HepG2 (cell line): Measurements from ENCODE around the gene ATP1A1. TPM values are rescaled to one million over a fixed set of nuclear protein-coding genes. Genes with fewer than 3 reads are reported as not detected.
A peak's percentile ranks its signal among the peaks of the same experiment; 100 is the strongest.

Experiments used
- CBX5 ChIP-seq: sonication (generic); formaldehyde crosslinking; IDR thresholded peaks from 2 replicates; pipeline ENCODE4 v1.4.0; 2020; ENCODE audit warnings: missing genetic modification reagents, borderline replicate concordance
- HCFC1 ChIP-seq: fragments of 150-350 bp; IDR thresholded peaks from 2 replicates; pipeline ENCODE4 v1.6.1; 2014; ENCODE audit warnings: low read depth, low read length
- KLF11 ChIP-seq: IDR thresholded peaks from 2 replicates; pipeline ENCODE4 v1.6.1; 2016; ENCODE audit warnings: missing compliant biosample characterization
- MAF1 ChIP-seq: sonication (generic); formaldehyde crosslinking; IDR thresholded peaks from 2 replicates; pipeline ENCODE4 v1.5.0; 2020; ENCODE audit warnings: missing genetic modification reagents, borderline replicate concordance
- MAZ ChIP-seq, 2 experiments: sonication (generic) in 1 of 2; formaldehyde crosslinking in 1 of 2; IDR thresholded peaks; 2 replicates each; pipeline versions ENCODE4 v1.5.0 to v1.6.1; 2012 to 2020; ENCODE audit warnings: low read depth in 2 of 2, mild to moderate bottlenecking in 2 of 2, borderline replicate concordance in 1 of 2, improper control_type of control experiment in 1 of 2, low read length in 1 of 2, missing genetic modification reagents in 1 of 2, moderate library complexity in 1 of 2
- MIER3 ChIP-seq: IDR thresholded peaks from 2 replicates; pipeline ENCODE4 v1.6.1; 2016; ENCODE audit warnings: missing compliant biosample characterization, borderline replicate concordance
- MTA1 ChIP-seq: sonication (generic); formaldehyde crosslinking; IDR thresholded peaks from 2 replicates; pipeline ENCODE4 v1.4.0; 2020; ENCODE audit warnings: missing genetic modification reagents, mild to moderate bottlenecking, borderline replicate concordance
- MTF2 ChIP-seq: sonication (generic); formaldehyde crosslinking; IDR thresholded peaks from 2 replicates; pipeline ENCODE4 v1.5.0; 2020; ENCODE audit warnings: missing genetic modification reagents, borderline replicate concordance
- NCOA1 ChIP-seq: sonication (generic); formaldehyde crosslinking; IDR thresholded peaks from 2 replicates; pipeline ENCODE4 v1.9.0; 2021; ENCODE audit warnings: missing genetic modification reagents
- NFIC ChIP-seq: IDR thresholded peaks from 2 replicates; pipeline ENCODE4 v1.6.1; 2012; ENCODE audit warnings: mild to moderate bottlenecking, low read length, inconsistent platforms
- ONECUT2 ChIP-seq: sonication (generic); formaldehyde crosslinking; IDR thresholded peaks from 2 replicates; pipeline ENCODE4 v1.4.0; 2020; ENCODE audit warnings: missing genetic modification reagents
- PAF1 ChIP-seq: IDR thresholded peaks from 2 replicates; pipeline ENCODE4 v1.6.1; 2016; ENCODE audit warnings: missing genetic modification reagents, missing compliant biosample characterization
- PHF21A ChIP-seq: sonication (generic); formaldehyde crosslinking; IDR thresholded peaks from 2 replicates; pipeline ENCODE4 v1.5.0; 2020; ENCODE audit warnings: mild to moderate bottlenecking, missing genetic modification reagents
- PHF5A ChIP-seq: IDR thresholded peaks from one replicate; pipeline ENCODE4 v1.6.1; 2018; ENCODE audit warnings: low read depth, missing genetic modification reagents; ENCODE audit not compliant: unreplicated experiment
- PPARG ChIP-seq: conservative IDR thresholded peaks from 2 replicates; pipeline ENCODE4 v1.6.1; 2016; ENCODE audit warnings: missing biosample characterization, missing genetic modification reagents
- RARG ChIP-seq: sonication (generic); formaldehyde crosslinking; IDR thresholded peaks from 2 replicates; pipeline ENCODE4 v1.4.0; 2020; ENCODE audit warnings: low read depth, mild to moderate bottlenecking, missing genetic modification reagents
- REPIN1 ChIP-seq: sonication (generic); formaldehyde crosslinking; IDR thresholded peaks from 2 replicates; pipeline ENCODE4 v1.8.0; 2022; ENCODE audit warnings: missing genetic modification reagents, low read depth, mild to moderate bottlenecking, borderline replicate concordance
- RFX5 ChIP-seq: IDR thresholded peaks from 2 replicates; pipeline ENCODE4 v1.6.1; 2011; ENCODE audit warnings: low read depth, low read length, improper control_type of control experiment
- SRF ChIP-seq: IDR thresholded peaks from 2 replicates; pipeline ENCODE4 v1.6.1; 2011; ENCODE audit warnings: mild to moderate bottlenecking, low read depth, low read length, moderate library complexity
- SSRP1 ChIP-seq: IDR thresholded peaks from 2 replicates; pipeline ENCODE4 v1.6.1; 2016; ENCODE audit warnings: control low read depth
- SUZ12 ChIP-seq: fragments of 150-350 bp; IDR thresholded peaks from 2 replicates; pipeline ENCODE4 v1.6.1; 2014; ENCODE audit warnings: low read depth, low read length
- TAF15 ChIP-seq: fragments of 200-400 bp; formaldehyde crosslinking; IDR thresholded peaks from one replicate; pipeline ENCODE4 v1.6.1; 2018; ENCODE audit warnings: mild to moderate bottlenecking, low read depth, low read length; ENCODE audit not compliant: poor library complexity, severe bottlenecking
- THAP11 ChIP-seq: IDR thresholded peaks from 2 replicates; pipeline ENCODE4 v1.6.1; 2016; ENCODE audit warnings: missing biosample characterization, missing genetic modification reagents
- ZEB1 ChIP-seq: IDR thresholded peaks from 2 replicates; pipeline ENCODE4 v1.6.1; 2012; ENCODE audit warnings: mild to moderate bottlenecking, low read depth, inconsistent platforms; ENCODE audit not compliant: insufficient replicate concordance
- ZFP82 ChIP-seq: sonication (generic); formaldehyde crosslinking; IDR thresholded peaks from 2 replicates; pipeline ENCODE4 v1.5.1; 2020; ENCODE audit warnings: mild to moderate bottlenecking, missing genetic modification reagents, borderline replicate concordance
- ZNF10 ChIP-seq: sonication (generic); formaldehyde crosslinking; IDR thresholded peaks from 2 replicates; pipeline ENCODE4 v1.4.0; 2020; ENCODE audit warnings: mild to moderate bottlenecking, low read depth, missing genetic modification reagents, borderline replicate concordance
- ZNF34 ChIP-seq: sonication (generic); formaldehyde crosslinking; IDR thresholded peaks from 2 replicates; pipeline ENCODE4 v1.4.0; 2020; ENCODE audit warnings: mild to moderate bottlenecking, missing genetic modification reagents, borderline replicate concordance
- ZNF556 ChIP-seq: sonication (generic); formaldehyde crosslinking; IDR thresholded peaks from 2 replicates; pipeline ENCODE4 v1.4.0; 2020; ENCODE audit warnings: mild to moderate bottlenecking, missing genetic modification reagents, borderline replicate concordance
- ZNF562 ChIP-seq: sonication (generic); formaldehyde crosslinking; IDR thresholded peaks from 2 replicates; pipeline ENCODE4 v1.8.0; 2022; ENCODE audit warnings: missing genetic modification reagents, borderline replicate concordance
- ZNF75D ChIP-seq: sonication (generic); formaldehyde crosslinking; IDR thresholded peaks from 2 replicates; pipeline ENCODE4 v1.8.1; 2023; ENCODE audit warnings: missing genetic modification reagents, mild to moderate bottlenecking, borderline replicate concordance
- polyA plus RNA-seq, 8 experiments: library from polyadenylated mRNA; depleted of rRNA in 3 of 8; stranded (reverse) in 7 of 8; unstranded in 1 of 8; fragments of >200 nt; fragmentation: Illumina TruSeq in 4 of 8; extraction: Trizol in 4 of 8; gene quantifications; 2 replicates each; pipeline versions ENCODE4 v1.2.1 to v1.2.3, GENCODE V29; 2011 to 2016; ENCODE audit warnings: low read depth in 4 of 8, missing spikeins in 1 of 8, mixed read lengths in 1 of 8; ENCODE audit not compliant: insufficient read depth in 1 of 8
- total RNA-seq, 5 experiments: library from RNA; depleted of rRNA; stranded (reverse); fragments of >200 nt; fragmentation: Illumina TruSeq; extraction: Trizol; gene quantifications; 2 replicates each; pipeline ENCODE4 v1.2.3, GENCODE V29; 2016; ENCODE audit warnings: low read depth in 1 of 5
- TF ChIP-seq, protein P1 (sequence below): sonication (generic); formaldehyde crosslinking; conservative IDR thresholded peaks from 2 replicates; pipeline ENCODE4 v1.8.0; 2022; ENCODE audit warnings: missing genetic modification reagents

Gene ATP1A1
- total and polyA plus RNA-seq, 2 of the 13 experiments (the other 11 are each of a cell fraction or from before 2014, with no cell fraction given), result 280 to 705 TPM

DNA sequence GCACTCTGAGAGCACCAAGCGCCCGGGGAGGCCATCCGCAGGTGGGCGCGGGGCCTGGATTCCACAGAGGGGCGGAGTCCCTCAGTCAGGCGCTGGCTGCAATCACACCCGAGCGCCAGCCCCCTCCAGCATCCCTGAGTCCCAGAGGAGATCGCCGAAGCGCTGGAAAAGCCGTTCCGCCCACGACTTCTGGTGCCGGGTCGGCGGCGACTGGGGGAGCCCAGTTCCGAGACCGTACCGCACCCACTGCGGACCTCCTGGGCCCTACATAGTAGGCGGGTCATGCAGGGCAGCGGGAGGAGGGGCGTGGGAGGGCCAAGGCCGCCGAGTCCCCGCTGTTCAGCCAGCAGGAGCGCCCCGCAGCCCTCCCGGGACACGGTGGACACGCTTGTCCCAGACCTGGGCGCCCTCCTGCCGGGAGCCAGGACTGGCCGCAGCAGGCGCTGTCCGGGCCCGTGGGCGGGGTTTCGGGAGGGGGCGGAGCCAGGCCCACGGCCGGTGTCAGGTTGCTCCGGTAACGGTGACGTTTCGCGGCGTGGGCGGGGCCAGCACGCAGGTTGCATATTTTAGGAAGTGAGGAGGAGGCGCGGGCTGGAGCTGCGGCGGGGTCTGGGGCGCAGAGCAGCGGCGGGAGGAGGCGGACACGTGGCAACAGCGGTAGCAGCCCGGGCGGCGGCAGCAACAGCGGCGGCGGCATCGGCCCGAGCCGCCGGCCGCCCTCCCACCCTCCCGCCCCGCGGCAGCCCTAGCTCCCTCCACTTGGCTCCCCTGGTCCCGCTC is at the start of gene ATP1A1 (continued):
- no peak for TF ChIP-seq KLF11
- TF ChIP-seq SSRP1 (CRISPR knock-in tag), result no peak
- no peak for TF ChIP-seq ONECUT2 (CRISPR knock-in tag)
- 0 out of 2 replicates have a peak, but pooled peaks have one; percentile 35 for TF ChIP-seq ZNF556 (CRISPR knock-in tag)
- TF ChIP-seq CBX5 (CRISPR knock-in tag), result peak; percentile 54; the same call in 1 of the 2 replicates
- no peak for TF ChIP-seq PHF5A (CRISPR knock-in tag)
- no peak for TF ChIP-seq MIER3 (CRISPR knock-in tag)
- no peak for TF ChIP-seq MTF2 (CRISPR knock-in tag)
- no peak for TF ChIP-seq PAF1
- TF ChIP-seq ZNF10 (CRISPR knock-in tag), result no peak
- peak; percentile 76; the same call in 1 of the 2 replicates for TF ChIP-seq REPIN1
- no peak for TF ChIP-seq ZNF34 (CRISPR knock-in tag)
- TF ChIP-seq SUZ12, result no peak
- peak; percentile 33; the same call in 1 of the 2 replicates for TF ChIP-seq THAP11
- 0 out of 2 replicates have a peak, but pooled peaks have one; percentile 9 for TF ChIP-seq ZNF75D (CRISPR knock-in tag)
- TF ChIP-seq ZNF562 (CRISPR knock-in tag), result no peak
- peak; percentile 43 for TF ChIP-seq ZEB1
- no peak for TF ChIP-seq MTA1 (CRISPR knock-in tag)
- TF ChIP-seq HCFC1, result no peak
- TF ChIP-seq MAF1 (CRISPR knock-in tag), result no peak
- no peak for TF ChIP-seq RARG
- no peak; the same call in 1 of the 2 replicates for TF ChIP-seq MAZ (IDR thresholded peaks at IDR 0.05; ENCODE audit: borderline replicate concordance, low read depth, low read length)
- 0 out of 2 replicates have a peak, but pooled peaks have one; percentile 61 for TF ChIP-seq MAZ (CRISPR knock-in tag; IDR thresholded peaks at IDR 0.05; ENCODE audit: low read depth)
- TF ChIP-seq, protein P1, sequence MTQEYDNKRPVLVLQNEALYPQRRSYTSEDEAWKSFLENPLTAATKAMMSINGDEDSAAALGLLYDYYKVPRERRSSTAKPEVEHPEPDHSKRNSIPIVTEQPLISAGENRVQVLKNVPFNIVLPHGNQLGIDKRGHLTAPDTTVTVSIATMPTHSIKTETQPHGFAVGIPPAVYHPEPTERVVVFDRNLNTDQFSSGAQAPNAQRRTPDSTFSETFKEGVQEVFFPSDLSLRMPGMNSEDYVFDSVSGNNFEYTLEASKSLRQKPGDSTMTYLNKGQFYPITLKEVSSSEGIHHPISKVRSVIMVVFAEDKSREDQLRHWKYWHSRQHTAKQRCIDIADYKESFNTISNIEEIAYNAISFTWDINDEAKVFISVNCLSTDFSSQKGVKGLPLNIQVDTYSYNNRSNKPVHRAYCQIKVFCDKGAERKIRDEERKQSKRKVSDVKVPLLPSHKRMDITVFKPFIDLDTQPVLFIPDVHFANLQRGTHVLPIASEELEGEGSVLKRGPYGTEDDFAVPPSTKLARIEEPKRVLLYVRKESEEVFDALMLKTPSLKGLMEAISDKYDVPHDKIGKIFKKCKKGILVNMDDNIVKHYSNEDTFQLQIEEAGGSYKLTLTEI (CRISPR knock-in tag), result no peak
- peak; percentile 44; the same call in 1 of the 2 replicates for TF ChIP-seq PHF21A (CRISPR knock-in tag)
- TF ChIP-seq TAF15, result no peak
- no peak for TF ChIP-seq SRF
- TF ChIP-seq NCOA1 (CRISPR knock-in tag), result 0 out of 2 replicates have a peak, but pooled peaks have one; percentile 53
- TF ChIP-seq PPARG, result no peak
- peak; percentile 70; the same call in 1 of the 2 replicates for TF ChIP-seq ZFP82 (CRISPR knock-in tag)
- TF ChIP-seq NFIC, result no peak
- TF ChIP-seq RFX5, result peak; percentile 75
